ENCODE measurements around the gene SNAI3. TPM values are rescaled to one million over a fixed set of nuclear protein-coding genes. Genes with fewer than 3 reads are reported as not detected.

Gene SNAI3
- polyA plus RNA-seq, 1 donor from 2014 or later = not detected

GRCh38 chr16:88691924-88692560, 5.7 kb upstream of the SNAI3 start:
- TF ChIP-seq POLR2AphosphoS5 (IDR thresholded peaks at IDR 0.05) = no peak
- no peak for TF ChIP-seq EP300 (conservative IDR thresholded peaks at IDR 0.05; ENCODE audit: poor library complexity, severe bottlenecking)
- no peak for TF ChIP-seq EZH2 (IDR thresholded peaks at IDR 0.05; ENCODE audit: borderline replicate concordance, insufficient read depth, low read length, poor library complexity, severe bottlenecking)
- no peak for TF ChIP-seq CTCF (IDR thresholded peaks at IDR 0.05; ENCODE audit: poor library complexity, severe bottlenecking)
- no peak for TF ChIP-seq TAF1 (IDR thresholded peaks at IDR 0.05; ENCODE audit: low read depth)
- no peak for TF ChIP-seq RAD21 (conservative IDR thresholded peaks at IDR 0.05)
- no peak for TF ChIP-seq SMC3 (conservative IDR thresholded peaks at IDR 0.05; ENCODE audit: poor library complexity)
- TF ChIP-seq REST (IDR thresholded peaks at IDR 0.05; ENCODE audit: borderline replicate concordance) = no peak
- no peak for TF ChIP-seq MXI1 (conservative IDR thresholded peaks at IDR 0.05; ENCODE audit: poor library complexity, severe bottlenecking)

DNA sequence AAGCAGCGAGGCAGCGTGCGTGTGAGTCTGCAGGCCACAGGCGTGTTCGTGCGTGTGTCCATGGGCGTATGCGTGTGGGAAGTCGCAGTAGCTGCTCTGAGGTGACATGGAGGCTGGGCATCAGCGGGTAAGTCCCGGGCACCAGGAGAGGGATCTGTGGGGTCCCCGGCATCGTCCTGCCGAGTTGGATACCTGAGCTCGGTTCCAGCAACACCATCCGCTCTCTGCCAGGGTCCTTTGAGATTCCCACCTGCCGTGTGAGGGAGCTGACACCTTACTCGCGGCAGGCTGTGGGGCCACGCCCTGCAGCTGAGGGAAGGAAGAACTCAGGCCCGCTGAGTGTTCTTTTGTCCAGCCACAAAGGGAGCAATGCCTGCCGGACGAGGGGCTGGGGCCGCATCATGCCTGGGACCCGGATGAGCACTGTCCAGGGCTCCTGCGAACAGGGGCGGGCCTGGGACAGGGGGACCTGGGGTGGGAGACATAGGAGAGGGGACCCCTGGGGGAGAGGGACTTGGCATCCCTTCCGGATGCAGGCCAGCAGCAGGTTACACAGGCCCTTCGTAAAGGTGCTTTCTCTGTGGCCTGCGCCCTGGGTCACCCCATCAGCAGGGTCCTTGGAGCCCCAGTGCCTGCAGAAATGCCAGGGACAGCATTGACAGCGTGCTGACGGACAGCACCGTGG, 5.0 kb upstream of the SNAI3 start:
- no peak overlapping the region for H3K4me2 ChIP-seq (ENCODE audit: low read length)
- no peaks in the 10 kb centered on the region for H3F3A ChIP-seq (ENCODE audit: insufficient read depth, low read length, poor library complexity, severe bottlenecking)
- no peak overlapping the region for H2AFZ ChIP-seq (ENCODE audit: low read depth, low read length)
- H3K36me3 ChIP-seq (ENCODE audit: insufficient read depth, low read length) = no peaks in the 10 kb centered on the region
- H3K9ac ChIP-seq (ENCODE audit: low read length) = no peak overlapping the region
- H3K27me3 ChIP-seq (ENCODE audit: insufficient read depth, low read depth, low read length) = peaks cover 23% of the 10 kb centered on the region
- H3K4me3 ChIP-seq (ENCODE audit: low read length) = no peak overlapping the region
- no peak overlapping the region for H3K27ac ChIP-seq (ENCODE audit: low read length)
- H3K79me2 ChIP-seq (replicated peaks; ENCODE audit: insufficient read depth, low read length) = no peaks in the 10 kb centered on the region
- no peaks in the 10 kb centered on the region for H4K20me1 ChIP-seq (ENCODE audit: insufficient read depth)
- TF ChIP-seq MXI1 (conservative IDR thresholded peaks at IDR 0.05; ENCODE audit: poor library complexity, severe bottlenecking) (no peak), REST (IDR thresholded peaks at IDR 0.05; ENCODE audit: borderline replicate concordance) (no peak), SMC3 (conservative IDR thresholded peaks at IDR 0.05; ENCODE audit: poor library complexity) (no peak), EZH2 (IDR thresholded peaks at IDR 0.05; ENCODE audit: borderline replicate concordance, insufficient read depth, low read length, poor library complexity, severe bottlenecking) (no peak), RAD21 (conservative IDR thresholded peaks at IDR 0.05) (no peak), POLR2AphosphoS5 (IDR thresholded peaks at IDR 0.05) (no peak), TAF1 (IDR thresholded peaks at IDR 0.05; ENCODE audit: low read depth) (no peak), CTCF (IDR thresholded peaks at IDR 0.05; ENCODE audit: poor library complexity, severe bottlenecking) (no peak), EP300 (conservative IDR thresholded peaks at IDR 0.05; ENCODE audit: poor library complexity, severe bottlenecking) (no peak)
- H3K9me3 ChIP-seq (ENCODE audit: low read length) = no peaks in the 10 kb centered on the region
- no peaks in the 10 kb centered on the region for H3K9me2 ChIP-seq (ENCODE audit: insufficient read depth, low read length)

More at GRCh38 chr16:88691924-88692560, 5.7 kb upstream of the SNAI3 start:
- Histone ChIP-seq H2AFZ (ENCODE audit: low read depth, low read length) (no peak overlapping the region), H3K79me2 (replicated peaks; ENCODE audit: insufficient read depth, low read length) (no peaks in the 10 kb centered on the region), H3K4me3 (ENCODE audit: low read length) (no peak overlapping the region), H3K9me3 (ENCODE audit: low read length) (no peaks in the 10 kb centered on the region), H3K9me2 (ENCODE audit: insufficient read depth, low read length) (no peaks in the 10 kb centered on the region), H3K27ac (ENCODE audit: low read length) (no peak overlapping the region), H3K9ac (ENCODE audit: low read length) (no peak overlapping the region), H4K20me1 (ENCODE audit: insufficient read depth) (no peaks in the 10 kb centered on the region), H3K4me2 (ENCODE audit: low read length) (no peak overlapping the region), H3K36me3 (ENCODE audit: insufficient read depth, low read length) (no peaks in the 10 kb centered on the region), H3F3A (ENCODE audit: insufficient read depth, low read length, poor library complexity, severe bottlenecking) (no peaks in the 10 kb centered on the region), H3K27me3 (ENCODE audit: insufficient read depth, low read depth, low read length) (peaks cover 16% of the 10 kb centered on the region)
